BE2C (cell line): ENCODE data around the gene MIEF2.

Experiments
- DNase-seq: peaks from one replicate; pipeline ENCODE4 v3.0.0-alpha.2; 2020
- H3K27me3 ChIP-seq: fragments of 250-450 bp; sonication (Bioruptor Pico); 2 replicates; pipeline ENCODE4 v1.5.1; 2020; ENCODE audit warnings: mild to moderate bottlenecking
- H3K36me3 ChIP-seq: fragments of 250-450 bp; sonication (Bioruptor Pico); 2 replicates; pipeline ENCODE4 v1.5.1; 2020; ENCODE audit warnings: mild to moderate bottlenecking
- H3K4me1 ChIP-seq: fragments of 250-450 bp; sonication (Bioruptor Pico); 2 replicates; pipeline ENCODE4 v1.5.1; 2020
- H3K4me3 ChIP-seq: 2 replicates; pipeline ENCODE4 v1.5.1; 2011; ENCODE audit warnings: low read depth, low read length
- H3K9me3 ChIP-seq: fragments of 250-450 bp; sonication (Bioruptor Pico); 2 replicates; pipeline ENCODE4 v1.5.1; 2020
- TF ChIP-seq, protein P1 (sequence below): IDR thresholded peaks from 2 replicates; pipeline ENCODE4 v1.5.1; 2012; ENCODE audit warnings: mild to moderate bottlenecking, low read depth, low read length

MIEF2 gene

DNA sequence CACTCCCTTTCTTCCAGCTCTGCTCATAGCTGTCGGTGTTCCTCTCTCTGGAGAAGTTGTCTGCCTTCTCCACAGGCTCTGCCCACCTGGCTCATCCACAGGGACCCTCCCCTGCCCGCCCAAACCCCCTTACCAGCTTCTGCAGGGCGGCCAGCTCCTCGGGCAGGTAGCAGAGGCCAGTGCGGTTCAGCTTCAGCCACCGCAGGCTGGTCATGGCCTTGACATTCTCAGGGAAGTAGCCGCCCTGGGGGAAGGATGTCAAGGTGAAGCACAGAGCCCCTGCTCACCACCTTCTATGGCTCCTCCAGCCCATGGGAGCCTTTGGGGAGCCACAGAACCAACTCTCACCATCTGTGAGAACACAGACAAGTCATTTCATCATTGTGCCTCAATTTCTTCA is 3.7 kb upstream of the MIEF2 start:
- TF ChIP-seq, protein P1, sequence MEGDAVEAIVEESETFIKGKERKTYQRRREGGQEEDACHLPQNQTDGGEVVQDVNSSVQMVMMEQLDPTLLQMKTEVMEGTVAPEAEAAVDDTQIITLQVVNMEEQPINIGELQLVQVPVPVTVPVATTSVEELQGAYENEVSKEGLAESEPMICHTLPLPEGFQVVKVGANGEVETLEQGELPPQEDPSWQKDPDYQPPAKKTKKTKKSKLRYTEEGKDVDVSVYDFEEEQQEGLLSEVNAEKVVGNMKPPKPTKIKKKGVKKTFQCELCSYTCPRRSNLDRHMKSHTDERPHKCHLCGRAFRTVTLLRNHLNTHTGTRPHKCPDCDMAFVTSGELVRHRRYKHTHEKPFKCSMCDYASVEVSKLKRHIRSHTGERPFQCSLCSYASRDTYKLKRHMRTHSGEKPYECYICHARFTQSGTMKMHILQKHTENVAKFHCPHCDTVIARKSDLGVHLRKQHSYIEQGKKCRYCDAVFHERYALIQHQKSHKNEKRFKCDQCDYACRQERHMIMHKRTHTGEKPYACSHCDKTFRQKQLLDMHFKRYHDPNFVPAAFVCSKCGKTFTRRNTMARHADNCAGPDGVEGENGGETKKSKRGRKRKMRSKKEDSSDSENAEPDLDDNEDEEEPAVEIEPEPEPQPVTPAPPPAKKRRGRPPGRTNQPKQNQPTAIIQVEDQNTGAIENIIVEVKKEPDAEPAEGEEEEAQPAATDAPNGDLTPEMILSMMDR = no peak
- DNase-seq = no peak
- Histone ChIP-seq H3K9me3 (no peaks in the 10 kb centered on the region), H3K36me3 (no peaks in the 10 kb centered on the region), H3K4me1 (no peaks in the 10 kb centered on the region; the same call in 1 of the 2 replicates), H3K4me3 (no peak overlapping the region), H3K27me3 (no peaks in the 10 kb centered on the region)

DNA sequence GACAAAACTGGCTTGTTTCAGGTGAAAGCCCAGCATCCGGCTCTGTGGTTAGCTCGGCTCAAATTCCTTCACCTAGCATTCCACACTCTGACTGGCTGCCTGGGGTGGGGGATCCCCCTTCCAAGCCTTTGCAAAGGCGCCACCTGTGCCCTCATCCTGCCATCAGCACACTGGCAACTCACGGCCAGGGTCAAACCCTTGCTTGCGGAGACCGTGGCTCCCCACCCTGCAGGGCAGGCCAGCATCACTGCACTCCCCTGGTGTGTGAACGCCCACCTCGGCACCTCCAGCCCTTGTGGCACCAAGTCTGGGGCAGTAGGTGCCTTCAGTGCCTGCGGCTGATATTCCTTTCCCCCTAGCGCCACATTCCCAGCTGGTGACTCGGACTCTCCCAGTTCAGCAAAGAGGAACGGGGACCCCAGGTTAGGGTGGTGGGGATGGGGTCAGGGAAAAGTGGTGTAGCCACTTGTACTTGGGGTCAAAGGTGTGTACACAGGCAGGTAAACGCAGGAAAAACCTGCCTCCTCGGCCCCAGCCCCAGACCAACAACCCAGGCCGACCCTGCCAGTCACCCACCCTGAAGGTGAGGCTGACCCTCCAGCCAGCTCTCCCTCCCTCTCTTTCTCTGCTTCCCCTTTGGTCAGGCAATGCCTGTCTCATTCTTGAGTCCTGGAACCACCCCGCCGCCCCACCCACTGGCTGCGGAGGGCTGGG is 3.0 kb upstream of the MIEF2 start:
- peak; percentile 20 for DNase-seq
- H3K27me3 ChIP-seq = no peaks in the 10 kb centered on the region
- H3K4me1 ChIP-seq = no peaks in the 10 kb centered on the region; the same call in 1 of the 2 replicates
- H3K4me3 ChIP-seq = peak overlapping the region; percentile 70
- no peaks in the 10 kb centered on the region for H3K36me3 ChIP-seq
- H3K9me3 ChIP-seq = no peaks in the 10 kb centered on the region
- TF ChIP-seq, protein P1 = no peak

GRCh38 chr17:18257982-18258355 is 2.5 kb upstream of the MIEF2 start:
- H3K9me3 ChIP-seq = no peaks in the 10 kb centered on the region
- H3K27me3 ChIP-seq = no peaks in the 10 kb centered on the region
- H3K4me3 ChIP-seq = peak overlapping the region; percentile 70
- TF ChIP-seq, protein P1 = no peak
- H3K36me3 ChIP-seq = no peaks in the 10 kb centered on the region
- H3K4me1 ChIP-seq = no peaks in the 10 kb centered on the region; the same call in 1 of the 2 replicates
- peak; percentile 41 for DNase-seq

DNA sequence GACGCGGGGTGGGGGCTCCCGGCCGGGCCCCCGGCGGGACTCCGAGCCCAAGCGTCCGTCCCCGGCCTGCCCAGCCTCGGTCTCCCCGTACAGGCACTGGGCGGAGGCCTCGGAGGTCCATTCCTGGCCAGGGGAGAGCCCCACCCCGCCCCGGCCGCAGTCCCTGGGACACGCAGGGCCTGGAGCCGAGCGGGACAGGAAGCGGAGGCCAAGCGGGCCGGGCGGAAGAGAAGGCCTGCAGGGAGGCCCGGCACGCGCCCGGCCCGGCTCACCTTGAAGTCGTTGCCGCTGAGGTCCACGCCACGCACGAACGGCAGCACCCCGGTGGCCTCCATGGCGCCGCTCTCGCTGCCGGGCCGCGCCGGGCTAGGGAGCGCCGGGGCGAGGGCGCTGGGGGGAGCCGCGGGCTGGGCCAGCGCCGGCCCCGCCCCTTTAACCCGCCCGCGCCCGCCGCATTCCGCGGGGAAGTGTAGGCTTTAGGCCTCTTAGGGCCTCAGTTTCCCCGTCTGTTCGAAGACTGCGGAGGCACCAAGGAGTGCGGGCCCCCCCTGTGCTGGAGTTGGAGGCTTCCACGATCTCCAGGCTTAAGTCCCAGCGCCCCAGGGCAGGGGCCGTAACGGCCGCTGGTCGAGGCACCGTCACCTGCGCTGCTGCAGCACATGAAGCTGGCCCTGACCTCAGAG is 2.0 kb upstream of the MIEF2 start, which contains the start of gene FLII:
Gene FLII (minus strand): TSS at position 383 of the 683 bp plus-strand sequence. CDS start 48 bp downstream, at position 335.
- H3K9me3 ChIP-seq = no peaks in the 10 kb centered on the region
- no peaks in the 10 kb centered on the region for H3K36me3 ChIP-seq
- peak; percentile 30 for DNase-seq
- peak within 1 kb of the TSS; percentile 70 for H3K4me3 ChIP-seq
- TF ChIP-seq, protein P1 = no peak
- no peaks in the 10 kb centered on the region; the same call in 1 of the 2 replicates for H3K4me1 ChIP-seq
- no peaks in the 10 kb centered on the region for H3K27me3 ChIP-seq

DNA sequence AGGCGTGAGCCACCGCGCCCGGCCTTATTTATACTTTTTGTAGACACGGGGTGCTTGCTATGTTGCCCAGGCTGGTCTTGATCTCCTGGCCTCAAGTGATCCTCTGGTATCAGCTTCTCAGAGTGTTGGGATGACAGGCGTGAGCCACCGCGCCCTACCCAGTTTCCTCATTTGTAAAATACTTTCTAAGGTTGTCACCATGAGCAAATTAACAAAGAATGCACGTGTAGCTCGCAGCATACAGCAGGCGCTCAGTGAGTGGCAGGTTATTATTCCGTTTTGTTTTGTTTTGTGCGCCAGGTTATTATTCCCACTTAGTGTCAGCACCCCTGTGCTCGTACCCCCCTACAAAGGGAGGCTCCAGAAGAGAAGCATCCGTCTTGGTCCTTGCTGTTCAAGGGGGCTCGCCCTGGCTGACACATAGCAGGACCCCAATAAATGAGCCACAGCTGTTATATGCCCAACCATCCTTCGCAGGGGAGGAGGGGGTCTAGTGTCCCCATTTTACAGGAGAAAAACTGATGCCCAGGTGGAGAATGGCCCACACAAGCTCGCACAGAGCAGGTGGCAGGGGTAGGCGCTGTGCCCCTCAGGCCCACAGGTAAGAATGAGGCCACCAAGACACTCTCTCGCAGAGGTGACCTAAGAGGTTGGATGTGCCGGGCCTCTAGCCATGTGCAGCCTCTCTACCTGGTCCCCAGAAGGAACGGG is 686 bp upstream of the MIEF2 start:
- TF ChIP-seq, protein P1 = no peak
- no peaks in the 10 kb centered on the region; the same call in 1 of the 2 replicates for H3K4me1 ChIP-seq
- no peak for DNase-seq

More for the DNA sequence above, 686 bp upstream of the MIEF2 start:
- Histone ChIP-seq H3K27me3 (no peaks in the 10 kb centered on the region), H3K36me3 (no peaks in the 10 kb centered on the region), H3K4me3 (peak overlapping the region; percentile 68), H3K9me3 (no peaks in the 10 kb centered on the region)
